Astrocyte of the cerebellum (primary cell): ENCODE results near the gene GPR158.
"Not testable (repeated sequence)": the region's sequence is repeated elsewhere in the genome, so short reads cannot be mapped to it uniquely, and the experiment has no call there.

Source experiments
- DNase-seq: peaks from one replicate; pipeline ENCODE4 v3.0.0-alpha.2; 2011; ENCODE audit warnings: low read depth
- H3K4me3 ChIP-seq: 2 replicates; pipeline ENCODE4 v1.5.1; 2011; ENCODE audit warnings: mild to moderate bottlenecking, low read depth, low read length, moderate library complexity
- CTCF ChIP-seq: IDR thresholded peaks from 2 replicates; pipeline ENCODE4 v1.5.1; 2012; ENCODE audit warnings: low read length, low read depth, moderate library complexity, mild to moderate bottlenecking; ENCODE audit errors: missing control alignments
- in situ Hi-C: cut with HindIII; loops from 2 replicates; pipeline ENCODE4 v1.10.0; 2017; ENCODE audit warnings: low sequenced_read_pairs

The GPR158 gene

GRCh38 chr10:25306386-25306785 is 131.6 kb downstream of the GPR158 start:
- DNase-seq = no peak

GRCh38 chr10:25308278-25308677 is 133.5 kb downstream of the GPR158 start:
- no peak overlapping the region for H3K4me3 ChIP-seq
- no peak for TF ChIP-seq CTCF
- no peak for DNase-seq
- in situ Hi-C loops = no loop called here

More at GRCh38 chr10:25306386-25306785, 131.6 kb downstream of the GPR158 start:
- no peak for TF ChIP-seq CTCF
- in situ Hi-C loops = no loop called here
- H3K4me3 ChIP-seq = no peak overlapping the region

GRCh38 chr10:25317596-25318211 is 142.9 kb downstream of the GPR158 start:
- H3K4me3 ChIP-seq, DNase-seq, in situ Hi-C loops: not testable (repeated sequence)

- TF ChIP-seq CTCF = no peak
- no peak for DNase-seq
- H3K4me3 ChIP-seq = no peak overlapping the region
- in situ Hi-C loops = no loop called here
Measured at GRCh38 chr10:25327273-25327672, 152.5 kb downstream of the GPR158 start.

- TF ChIP-seq CTCF = no peak
- H3K4me3 ChIP-seq = no peak overlapping the region
- no peak for DNase-seq
- in situ Hi-C loops = no loop called here
Measured at GRCh38 chr10:25328361-25328760, 153.6 kb downstream of the GPR158 start.

GRCh38 chr10:25329587-25329986 is 154.8 kb downstream of the GPR158 start:
- H3K4me3 ChIP-seq, in situ Hi-C loops, DNase-seq: not testable (repeated sequence)

GRCh38 chr10:25334445-25334844 is 159.6 kb downstream of the GPR158 start:
- no peak overlapping the region for H3K4me3 ChIP-seq
- in situ Hi-C loops = no loop called here
- no peak for TF ChIP-seq CTCF
- no peak for DNase-seq

- in situ Hi-C loops = no loop called here
- no peak for TF ChIP-seq CTCF
Measured at GRCh38 chr10:25336330-25336729, 161.5 kb downstream of the GPR158 start.

More at GRCh38 chr10:25336330-25336729, 161.5 kb downstream of the GPR158 start:
- no peak overlapping the region for H3K4me3 ChIP-seq
- DNase-seq = no peak
